Amniotic epithelial cell (primary cell): ENCODE results near the gene CERKL.

ENCODE experiments used
- DNase-seq: peaks from one replicate; pipeline ENCODE4 v3.0.0-alpha.2; 2010; ENCODE audit warnings: low read depth

CERKL gene

GRCh38 chr2:181628590-181629585 is 28.0 kb downstream of the CERKL start:
- DNase-seq = no peak

GRCh38 chr2:181627545-181627944 is 29.4 kb downstream of the CERKL start:
- DNase-seq = peak; percentile 64

- peak; percentile 3 for DNase-seq
These were observed 30.2 kb downstream of the CERKL start for GRCh38 chr2:181626671-181627070.

- no peak for DNase-seq
These were observed 33.7 kb downstream of the CERKL start for GRCh38 chr2:181623159-181623558.

- DNase-seq = no peak
These were observed 35.0 kb downstream of the CERKL start for GRCh38 chr2:181621779-181622490.

GRCh38 chr2:181619516-181619915 is 37.4 kb downstream of the CERKL start:
- no peak for DNase-seq

- DNase-seq = no peak
These were observed 40.2 kb downstream of the CERKL start for GRCh38 chr2:181616715-181617114.

- DNase-seq = no peak
These were observed 41.8 kb downstream of the CERKL start for GRCh38 chr2:181614874-181615638.

GRCh38 chr2:181613241-181613640 is 43.7 kb downstream of the CERKL start:
- no peak for DNase-seq

GRCh38 chr2:181607629-181608590 is 49.0 kb downstream of the CERKL start:
- DNase-seq = no peak

- DNase-seq = no peak
These were observed 50.7 kb downstream of the CERKL start for GRCh38 chr2:181605889-181606837.

GRCh38 chr2:181602017-181602416 is 54.9 kb downstream of the CERKL start:
- no peak for DNase-seq

- peak; percentile 1 for DNase-seq
These were observed 60.3 kb downstream of the CERKL start for GRCh38 chr2:181596556-181596955.

- no peak for DNase-seq
These were observed 62.6 kb downstream of the CERKL start for GRCh38 chr2:181594322-181594721.

GRCh38 chr2:181589779-181590178 is 67.1 kb downstream of the CERKL start:
- no peak for DNase-seq

GRCh38 chr2:181588546-181588945 is 68.4 kb downstream of the CERKL start:
- no peak for DNase-seq

- no peak for DNase-seq
These were observed 70.3 kb downstream of the CERKL start for GRCh38 chr2:181586569-181587081.

- DNase-seq = no peak
These were observed 71.2 kb downstream of the CERKL start for GRCh38 chr2:181585732-181586131.

GRCh38 chr2:181581534-181581933 is 75.4 kb downstream of the CERKL start:
- no peak for DNase-seq

- DNase-seq = no peak
These were observed 78.1 kb downstream of the CERKL start for GRCh38 chr2:181578829-181579228.
